DND-41 (cell line): ENCODE results near the gene PSMD3.

Source experiments
- ATAC-seq: fragments of 200-7000 bp; cut with Tn5 transposase; 3 replicates; pipeline ENCODE4 v1.9.1; 2021; ENCODE audit warnings: low read depth; ENCODE audit not compliant: insufficient read depth
- DNase-seq: peaks from one replicate; pipeline ENCODE4 v3.0.0-alpha.2; 2020
- H2AFZ ChIP-seq: 2 replicates; pipeline ENCODE4 v1.6.0; 2012; ENCODE audit warnings: low read depth, low read length
- H3K27ac ChIP-seq: 2 replicates; pipeline ENCODE4 v1.5.1; 2012; ENCODE audit warnings: low read length, inconsistent platforms
- H3K27me3 ChIP-seq: fragments of 200-600 bp; sonication (generic); 2 replicates; pipeline ENCODE4 v1.6.0; 2012; ENCODE audit warnings: low read length, mild to moderate bottlenecking, inconsistent platforms; ENCODE audit not compliant: insufficient read depth, poor library complexity
- H3K36me3 ChIP-seq: 2 replicates; pipeline ENCODE4 v1.5.1; 2012; ENCODE audit warnings: low read length, inconsistent platforms; ENCODE audit not compliant: insufficient read depth
- H3K4me1 ChIP-seq: 2 replicates; pipeline ENCODE4 v1.5.1; 2012; ENCODE audit warnings: mild to moderate bottlenecking, low read length; ENCODE audit not compliant: insufficient read depth
- H3K4me2 ChIP-seq: 2 replicates; pipeline ENCODE4 v1.6.0; 2012; ENCODE audit warnings: mild to moderate bottlenecking, moderate library complexity, low read length, inconsistent platforms; ENCODE audit not compliant: insufficient read depth
- H3K4me3 ChIP-seq, 2 experiments: fragments of 200-600 bp in 1 of 2; shearing (Covaris generic) in 1 of 2; 2 replicates each; pipeline ENCODE4 v1.5.1; 2012 to 2016; ENCODE audit warnings: inconsistent platforms in 2 of 2, low read length in 2 of 2, mild to moderate bottlenecking in 2 of 2, low read depth in 1 of 2, moderate library complexity in 1 of 2
- H3K79me2 ChIP-seq: 2 replicates; pipeline ENCODE4 v1.6.0; 2012; ENCODE audit warnings: low read length, inconsistent platforms; ENCODE audit not compliant: insufficient read depth
- H3K9ac ChIP-seq: 2 replicates; pipeline ENCODE4 v1.6.0; 2012; ENCODE audit warnings: low read depth, mild to moderate bottlenecking, inconsistent platforms, low read length, moderate library complexity
- H3K9me3 ChIP-seq: 2 replicates; pipeline ENCODE4 v1.5.1; 2012; ENCODE audit warnings: low read length, moderate library complexity, mild to moderate bottlenecking, inconsistent platforms; ENCODE audit not compliant: insufficient read depth, severe bottlenecking
- H4K20me1 ChIP-seq: 2 replicates; pipeline ENCODE4 v1.6.0; 2012; ENCODE audit warnings: low read length; ENCODE audit not compliant: insufficient read depth
- CTCF ChIP-seq: IDR thresholded peaks from 2 replicates; pipeline ENCODE4 v1.5.1; 2012; ENCODE audit warnings: borderline replicate concordance, low read length, moderate library complexity, mild to moderate bottlenecking; ENCODE audit not compliant: poor library complexity, severe bottlenecking; ENCODE audit errors: extremely low read depth
- EZH2 ChIP-seq: IDR thresholded peaks from 3 replicates; pipeline ENCODE4 v1.6.1; 2012; ENCODE audit warnings: borderline replicate concordance, low read depth, mild to moderate bottlenecking, moderate library complexity, low read length, inconsistent platforms; ENCODE audit not compliant: severe bottlenecking

Gene PSMD3

GRCh38 chr17:39950871-39951348 is 29.7 kb upstream of the PSMD3 start:
- Histone ChIP-seq H3K79me2 (no peaks in the 10 kb centered on the region), H3K36me3 (no peaks in the 10 kb centered on the region), H3K9me3 (no peaks in the 10 kb centered on the region), H3K4me3 (no peak overlapping the region), H3K4me2 (no peak overlapping the region), H2AFZ (no peak overlapping the region), H4K20me1 (peaks cover 5% of the 10 kb centered on the region; the same call in 1 of the 2 replicates), H3K27ac (no peak overlapping the region), H3K4me1 (peaks cover 19% of the 10 kb centered on the region), H3K9ac (no peak overlapping the region), H3K27me3 (no peaks in the 10 kb centered on the region)
- DNase-seq, result no peak
- no peak for ATAC-seq
- TF ChIP-seq CTCF, result no peak
- no peak for TF ChIP-seq EZH2

- ATAC-seq (peak; percentile 24; the same call in 1 of the 3 replicates), DNase-seq (no peak)
- Histone ChIP-seq H4K20me1 (peaks cover 5% of the 10 kb centered on the region; the same call in 1 of the 2 replicates), H2AFZ (peak overlapping the region; percentile 55), H3K27ac (no peak overlapping the region), H3K79me2 (no peaks in the 10 kb centered on the region), H3K4me3 (peak overlapping the region in 1 of 2 experiments; percentile 56; a peak in 2 of 4 replicates), H3K4me2 (peak overlapping the region; percentile 68), H3K27me3 (no peaks in the 10 kb centered on the region), H3K4me1 (peaks cover 19% of the 10 kb centered on the region), H3K9ac (peak overlapping the region; percentile 23; the same call in 1 of the 2 replicates), H3K9me3 (no peaks in the 10 kb centered on the region), H3K36me3 (no peaks in the 10 kb centered on the region)
- TF ChIP-seq EZH2 (no peak), CTCF (no peak)
Measured at GRCh38 chr17:39951924-39952679, 28.5 kb upstream of the PSMD3 start.

GRCh38 chr17:39952680-39953470 is 27.7 kb upstream of the PSMD3 start:
- peak; percentile 89 for ATAC-seq
- H2AFZ ChIP-seq, result peak overlapping the region; percentile 92

More at GRCh38 chr17:39952680-39953470, 27.7 kb upstream of the PSMD3 start:
- Histone ChIP-seq H3K27ac (peak overlapping the region; percentile 61), H3K79me2 (no peaks in the 10 kb centered on the region), H3K4me2 (peak overlapping the region; percentile 69), H4K20me1 (peaks cover 5% of the 10 kb centered on the region; the same call in 1 of the 2 replicates), H3K4me1 (peaks cover 19% of the 10 kb centered on the region), H3K9me3 (no peaks in the 10 kb centered on the region), H3K4me3 (peak overlapping the region; percentile 35 to 69; a peak in 3 of 4 replicates), H3K9ac (peak overlapping the region; percentile 59), H3K27me3 (no peaks in the 10 kb centered on the region), H3K36me3 (no peaks in the 10 kb centered on the region)
- peak; percentile 95 for DNase-seq
- TF ChIP-seq CTCF (no peak), EZH2 (no peak)
